GM19395 (cell line): ENCODE data around the gene USP36.
"Not testable (repeated sequence)": the region's sequence is repeated elsewhere in the genome, so short reads cannot be mapped to it uniquely, and the experiment has no call there.

Experiments used
- ATAC-seq: cut with Tn5 transposase; IDR thresholded peaks from one replicate; pipeline ENCODE4 v1.9.1; 2021; ENCODE audit warnings: mild to moderate bottlenecking, moderate library complexity; ENCODE audit not compliant: unreplicated experiment

The USP36 gene

DNA sequence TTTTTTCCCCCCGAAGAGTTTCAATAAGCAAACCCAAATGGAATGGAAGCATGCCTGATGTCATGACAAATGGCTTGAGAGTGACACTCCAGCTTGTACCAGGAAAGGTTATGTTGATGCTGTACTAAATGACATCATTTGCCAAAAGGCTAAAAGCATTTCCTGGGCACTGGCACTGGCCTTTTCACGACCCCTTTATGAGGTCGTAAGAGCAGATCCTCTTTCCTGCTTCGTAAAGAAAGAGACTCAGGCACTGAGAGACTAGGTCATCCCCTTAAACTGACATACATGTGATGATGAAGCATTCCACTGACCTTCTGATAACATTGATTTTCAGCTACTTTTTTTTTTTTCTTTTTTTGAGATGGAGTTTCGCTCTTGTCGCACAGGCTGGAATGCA is 31.9 kb upstream of the USP36 start:
- no peak for ATAC-seq

DNA sequence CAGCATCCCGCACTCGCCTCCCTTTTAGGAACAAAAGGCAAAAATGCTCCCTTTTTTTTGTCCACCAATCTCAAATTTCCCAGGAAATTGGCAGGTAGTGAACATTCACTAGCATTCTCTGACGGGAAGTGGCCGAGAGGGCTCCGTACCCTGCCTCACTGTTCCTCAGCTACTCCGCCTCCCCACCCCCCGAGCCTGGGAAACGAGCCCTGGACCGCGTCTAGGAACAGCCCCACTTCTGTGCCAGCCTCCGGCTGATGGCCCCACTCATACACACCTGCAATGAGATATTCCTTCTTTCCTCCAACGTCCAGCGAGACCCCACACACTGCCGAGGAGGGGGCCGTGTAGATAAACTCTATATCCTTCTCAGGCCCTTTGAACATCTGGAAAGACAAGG is 30.0 kb upstream of the USP36 start:
- ATAC-seq = no peak

DNA sequence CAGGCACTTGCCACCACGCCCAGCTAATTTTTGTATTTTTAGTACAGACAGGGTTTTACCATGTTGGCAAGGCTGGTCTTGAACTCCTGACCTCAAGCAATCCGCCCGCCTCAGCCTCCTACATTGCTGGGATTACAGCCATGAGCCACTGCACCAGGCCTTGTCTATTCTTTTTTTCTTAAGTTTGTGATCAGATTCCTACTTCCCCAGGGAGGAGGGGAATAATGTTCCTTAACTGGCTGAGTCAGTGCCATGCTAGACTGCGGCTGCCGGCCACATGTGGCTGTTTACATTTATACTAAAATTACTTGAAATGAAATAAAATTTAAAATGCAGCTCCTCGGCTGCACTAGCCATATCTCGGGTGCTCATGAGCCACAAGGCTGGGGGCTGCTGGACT is 27.8 kb upstream of the USP36 start:
- ATAC-seq = no peak

DNA sequence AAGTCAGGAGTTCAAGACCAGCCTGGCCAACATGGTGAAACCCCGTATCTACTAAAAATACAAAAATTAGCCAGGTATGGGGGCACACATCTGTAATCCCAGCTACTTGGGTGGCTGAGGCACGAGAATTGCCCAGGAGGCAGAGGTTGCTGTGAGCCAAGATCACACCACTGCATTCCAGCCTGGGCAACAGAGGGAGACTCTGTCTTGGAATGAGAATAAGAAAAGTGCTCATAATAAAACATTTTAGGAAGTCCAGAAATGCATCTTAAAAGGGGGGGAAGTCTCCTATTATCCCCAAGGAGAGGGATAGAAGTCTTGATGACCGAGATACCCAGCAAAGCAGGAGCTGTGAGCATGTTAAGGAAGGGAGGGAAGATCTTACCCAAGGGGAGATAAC is 26.4 kb upstream of the USP36 start:
- ATAC-seq = not testable (repeated sequence)

DNA sequence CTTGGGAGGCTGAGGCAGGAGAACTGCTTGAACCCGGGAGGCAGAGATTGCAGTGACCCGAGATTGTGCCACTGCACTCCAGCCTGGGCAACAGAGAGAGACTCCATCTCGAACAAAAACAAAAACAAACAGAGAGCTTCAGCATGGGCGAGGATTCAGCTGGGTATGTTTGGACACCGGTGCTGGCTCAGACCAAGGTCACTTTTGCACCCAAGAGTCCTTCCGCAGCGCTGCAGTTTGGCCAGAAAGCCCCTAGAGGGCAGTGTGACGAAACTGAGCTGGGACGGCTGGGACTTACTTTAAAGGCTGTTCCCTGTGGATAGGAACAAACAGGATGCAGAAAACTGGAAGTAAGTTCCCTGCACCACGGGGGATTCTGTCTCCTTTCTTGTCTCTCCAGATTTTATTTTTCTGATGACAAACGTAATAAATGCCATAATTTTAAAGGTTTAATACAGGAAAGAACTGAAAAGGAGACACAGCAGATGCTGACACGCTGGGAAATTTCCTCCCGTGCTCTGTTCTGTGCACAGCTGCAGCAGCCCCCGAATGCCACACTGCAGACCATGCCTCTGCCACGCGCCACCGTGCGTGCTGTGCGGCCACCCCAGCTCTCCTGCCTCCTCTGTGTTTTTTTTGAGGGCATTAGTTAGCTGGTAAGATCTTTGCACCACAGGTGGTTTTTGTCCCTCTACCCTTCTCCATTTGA is 25.2 kb upstream of the USP36 start:
- ATAC-seq = no peak

DNA sequence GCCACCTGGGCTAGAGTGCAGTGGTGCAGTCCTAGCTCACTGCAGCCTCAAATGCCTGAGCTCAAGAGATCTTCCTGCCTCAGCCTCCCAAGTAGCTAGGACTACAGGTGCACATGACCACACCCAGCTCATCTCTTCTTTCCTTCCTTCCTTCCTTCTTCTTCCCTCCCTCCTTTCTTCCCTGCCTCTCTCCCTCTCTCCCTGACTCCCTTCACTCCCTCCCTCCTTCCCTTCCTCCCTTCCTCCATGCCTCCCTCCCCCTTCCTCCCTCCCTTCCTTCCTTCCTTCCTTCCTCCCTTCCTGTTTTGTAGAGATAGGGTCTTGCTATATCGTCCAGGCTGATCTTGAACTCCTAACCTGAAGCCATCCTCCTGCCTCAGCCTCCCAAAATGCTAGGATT is 23.5 kb upstream of the USP36 start:
- ATAC-seq = no peak

DNA sequence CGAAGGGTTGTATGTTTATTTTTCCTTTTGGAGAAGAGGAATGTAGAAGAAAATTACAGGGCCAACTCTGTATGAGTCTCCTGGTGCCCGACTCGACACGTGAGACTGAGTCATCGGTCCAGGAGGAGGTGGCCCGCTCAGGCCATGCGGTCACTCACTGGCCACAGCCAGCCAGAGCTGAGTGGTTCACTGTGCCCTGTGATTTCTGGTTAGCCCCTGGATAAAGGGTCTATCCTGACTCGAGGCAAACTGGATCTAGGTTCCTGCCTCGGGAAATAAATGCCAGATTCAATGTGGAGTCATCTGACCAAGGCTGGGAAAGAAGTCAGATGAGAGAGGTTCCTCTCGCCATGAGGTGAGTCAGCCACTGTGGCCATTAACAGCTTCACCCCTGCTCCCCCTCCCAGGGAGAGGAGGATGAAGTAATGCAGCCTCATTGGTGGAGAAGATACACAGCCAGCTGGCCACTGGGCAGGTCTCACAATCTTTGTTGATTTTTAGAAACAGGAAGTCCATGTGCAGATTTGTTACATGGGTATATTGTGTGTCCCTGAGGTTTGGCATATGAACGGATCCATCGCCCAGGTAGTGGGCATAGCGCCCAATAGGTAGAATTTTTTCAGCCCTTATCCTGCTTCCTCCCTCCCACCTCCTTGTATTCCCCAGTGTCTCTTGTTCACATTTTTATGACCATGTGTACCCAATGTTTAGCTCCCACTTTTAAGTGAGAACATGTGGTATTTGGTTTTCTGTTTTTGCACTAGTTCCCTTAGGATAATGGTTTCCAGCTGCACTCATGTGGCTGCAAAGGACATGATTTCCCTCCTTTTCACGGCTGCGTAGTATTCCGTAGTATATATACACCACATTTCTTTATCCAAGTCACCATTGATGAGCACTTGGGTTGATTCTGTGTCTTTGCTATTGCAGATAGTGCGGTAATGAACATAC is 21.7 kb upstream of the USP36 start:
- ATAC-seq = no peak

DNA sequence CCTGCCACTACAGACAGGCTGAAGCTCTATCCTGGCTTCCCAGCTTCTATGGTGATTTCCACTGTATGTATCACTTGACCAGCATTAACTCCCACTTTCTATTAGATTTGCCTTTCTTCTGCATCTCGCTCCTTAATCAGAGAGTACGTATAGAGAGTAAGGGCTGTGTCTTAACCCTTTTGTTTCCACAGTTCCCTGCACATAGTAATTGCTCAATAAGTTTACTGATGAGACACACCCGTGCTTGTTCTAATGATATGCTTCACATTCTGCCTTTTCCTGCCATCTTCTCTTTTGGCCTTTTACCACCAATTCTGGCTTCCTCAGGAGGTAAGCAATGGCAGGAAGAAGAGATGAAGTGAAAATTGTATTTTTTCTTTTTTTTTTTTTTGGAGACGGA is 20.6 kb upstream of the USP36 start:
- no peak for ATAC-seq

DNA sequence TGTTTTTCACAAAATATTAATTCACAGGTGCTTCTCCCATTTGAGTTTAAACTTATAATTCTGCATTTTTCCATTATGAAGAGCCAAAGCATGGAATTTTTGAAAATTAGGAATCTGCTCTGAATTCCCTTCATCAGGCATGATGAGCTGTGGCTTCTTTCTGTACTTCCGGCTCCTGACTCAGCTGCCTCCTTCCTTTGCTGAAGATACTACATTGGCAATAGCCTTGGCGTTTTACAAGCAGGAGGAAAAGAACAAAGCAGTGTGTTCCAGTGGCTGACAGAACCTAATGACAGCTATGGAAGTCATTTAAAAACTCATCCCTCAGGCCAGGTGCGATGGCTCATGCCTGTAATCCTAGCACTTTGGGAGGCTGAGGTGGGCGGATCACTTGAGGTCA is 18.4 kb upstream of the USP36 start:
- no peak for ATAC-seq

DNA sequence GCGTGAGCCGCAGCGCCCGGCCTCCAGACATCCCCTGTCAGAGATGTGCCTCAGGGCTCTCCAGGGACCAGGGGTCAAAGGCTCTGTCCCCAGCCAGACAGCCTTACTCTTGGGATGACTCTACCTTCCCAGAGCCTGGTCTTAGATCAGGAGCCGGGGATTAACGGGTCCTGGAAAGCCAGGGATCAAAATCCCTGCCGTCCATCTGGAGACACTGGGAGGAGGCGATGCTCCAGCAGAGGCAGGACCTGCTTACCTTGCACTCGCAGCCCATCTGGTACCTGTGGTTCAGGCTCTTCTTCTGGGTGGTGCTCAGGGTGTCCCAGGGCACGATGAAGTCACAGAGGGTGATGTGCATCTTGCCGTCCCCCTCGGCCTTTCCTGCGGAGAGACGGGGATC is 16.7 kb upstream of the USP36 start:
- ATAC-seq = no peak

DNA sequence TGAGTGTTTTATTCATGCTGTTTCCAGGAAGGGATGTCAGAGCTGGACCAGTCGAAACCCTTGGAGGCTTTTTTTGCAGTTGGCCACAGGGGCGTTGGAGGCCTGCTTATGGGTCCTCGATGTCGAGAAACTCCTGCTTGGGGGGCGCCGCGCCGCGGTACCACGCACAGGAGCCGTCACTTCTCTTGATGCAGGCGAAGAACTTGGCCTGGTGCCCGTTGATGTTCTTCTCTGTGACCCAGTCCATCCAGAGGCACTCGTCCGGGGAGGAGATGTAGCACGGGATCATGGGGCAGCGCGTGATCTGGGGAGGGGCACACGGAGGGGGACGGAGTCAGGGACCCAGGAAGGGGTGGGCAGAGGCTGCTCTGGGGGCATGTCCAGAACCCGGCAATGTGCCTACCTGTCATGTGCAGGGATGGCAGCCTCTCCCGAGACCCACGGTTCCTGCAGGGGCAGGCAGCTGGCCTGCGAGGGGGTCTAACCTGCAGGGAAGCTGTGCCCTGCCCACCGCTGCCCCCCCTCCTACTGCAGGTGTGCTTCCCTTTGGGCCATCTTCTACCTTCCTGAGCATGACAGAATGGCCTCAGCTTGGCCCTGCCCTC is 15.0 kb upstream of the USP36 start:
- ATAC-seq = no peak

DNA sequence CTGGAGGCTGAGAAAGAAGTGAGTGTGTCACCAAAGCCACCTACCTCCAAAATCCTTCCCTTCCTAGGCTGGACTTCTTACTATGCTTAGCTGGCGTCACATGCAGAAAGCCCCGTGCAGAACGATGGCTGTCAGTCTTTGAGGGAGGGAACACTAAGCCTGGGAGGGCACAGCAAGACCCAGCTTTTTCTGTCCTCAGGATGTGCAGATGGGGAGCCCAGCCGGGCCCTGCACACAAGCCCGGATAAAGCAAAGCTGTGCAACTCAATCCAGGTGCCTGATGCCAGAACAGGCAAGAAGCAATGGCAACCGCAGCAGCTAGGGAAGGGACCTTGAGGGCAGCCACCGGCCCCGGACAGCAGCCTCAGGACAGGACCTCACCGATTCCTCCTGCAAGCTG is 13.9 kb upstream of the USP36 start:
- no peak for ATAC-seq

DNA sequence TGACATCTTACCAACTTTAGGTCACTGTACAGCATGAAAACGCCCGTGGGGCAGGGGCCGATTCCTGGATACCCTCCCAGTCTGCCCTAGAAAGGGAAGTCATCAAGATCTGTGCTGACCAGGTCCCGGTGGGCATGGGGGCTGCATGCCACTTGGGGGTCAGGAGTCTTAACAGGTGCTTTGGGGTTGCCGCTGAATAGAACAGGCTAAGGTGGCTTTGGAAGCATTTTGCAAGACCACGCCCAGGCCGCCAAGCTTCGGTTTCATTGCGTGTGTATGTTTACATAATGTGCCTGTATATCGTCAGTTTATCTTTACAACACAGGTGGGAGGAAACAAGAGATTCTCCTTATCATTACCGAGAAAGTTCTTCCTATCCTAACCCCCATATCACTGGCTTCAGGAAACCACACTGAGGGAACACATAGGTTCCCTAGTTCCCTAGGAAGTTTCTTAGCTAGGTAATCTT is 13.3 kb upstream of the USP36 start:
- ATAC-seq = no peak

DNA sequence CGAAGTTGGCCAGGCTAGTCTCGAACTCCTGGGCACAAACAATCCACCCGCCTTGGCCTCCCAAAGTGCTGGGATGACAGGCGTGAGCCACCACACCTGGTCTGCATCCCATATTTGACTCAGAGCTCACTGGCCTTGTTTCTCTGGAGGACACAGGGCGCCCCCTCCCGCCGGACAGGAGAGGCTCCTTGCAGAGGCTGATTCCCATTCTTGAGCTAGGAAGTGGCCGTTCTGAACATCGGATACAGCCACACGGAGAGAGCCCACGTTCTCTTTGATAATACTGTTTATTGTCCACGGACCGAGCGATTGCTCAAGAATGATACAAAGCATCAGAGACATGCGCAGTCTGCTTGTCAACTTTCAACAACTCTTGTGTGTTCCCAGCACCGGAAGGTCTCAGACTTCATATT is 12.1 kb upstream of the USP36 start:
- no peak for ATAC-seq

DNA sequence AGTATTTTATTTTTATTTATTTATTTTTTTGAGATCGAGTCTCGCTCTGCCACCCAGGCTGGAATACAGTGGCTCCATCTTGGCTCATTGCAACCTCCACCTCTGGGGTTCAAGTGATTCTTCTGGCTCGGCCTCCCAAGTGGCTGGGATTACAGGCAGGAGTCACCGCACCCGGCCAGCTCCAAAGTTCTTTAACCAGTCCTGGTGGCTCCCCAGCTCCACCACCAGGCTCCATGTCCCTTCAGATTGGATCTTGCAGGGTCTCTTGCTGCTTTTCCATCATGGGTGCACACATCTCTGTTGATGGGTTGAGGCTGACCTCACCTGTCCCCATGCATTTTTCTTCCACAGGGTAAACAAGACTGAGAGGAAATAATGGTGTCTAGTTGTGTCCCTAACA is 8.4 kb upstream of the USP36 start:
- no peak for ATAC-seq

DNA sequence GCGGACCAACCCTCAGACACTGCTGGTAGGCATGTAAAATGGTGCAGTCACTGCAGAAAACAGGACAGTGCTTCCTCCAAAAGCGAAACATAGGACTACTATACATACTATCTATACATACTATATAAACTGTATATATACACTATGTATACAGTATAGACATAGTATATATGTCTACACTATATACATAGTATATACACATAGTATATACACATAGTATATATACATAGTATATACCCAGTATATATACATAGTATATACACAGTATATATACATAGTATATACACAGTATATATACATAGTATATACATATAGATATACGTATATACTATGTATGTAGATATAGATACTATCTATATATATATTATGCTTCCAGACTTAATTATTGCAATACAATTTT is 6.4 kb upstream of the USP36 start:
- ATAC-seq = no peak

DNA sequence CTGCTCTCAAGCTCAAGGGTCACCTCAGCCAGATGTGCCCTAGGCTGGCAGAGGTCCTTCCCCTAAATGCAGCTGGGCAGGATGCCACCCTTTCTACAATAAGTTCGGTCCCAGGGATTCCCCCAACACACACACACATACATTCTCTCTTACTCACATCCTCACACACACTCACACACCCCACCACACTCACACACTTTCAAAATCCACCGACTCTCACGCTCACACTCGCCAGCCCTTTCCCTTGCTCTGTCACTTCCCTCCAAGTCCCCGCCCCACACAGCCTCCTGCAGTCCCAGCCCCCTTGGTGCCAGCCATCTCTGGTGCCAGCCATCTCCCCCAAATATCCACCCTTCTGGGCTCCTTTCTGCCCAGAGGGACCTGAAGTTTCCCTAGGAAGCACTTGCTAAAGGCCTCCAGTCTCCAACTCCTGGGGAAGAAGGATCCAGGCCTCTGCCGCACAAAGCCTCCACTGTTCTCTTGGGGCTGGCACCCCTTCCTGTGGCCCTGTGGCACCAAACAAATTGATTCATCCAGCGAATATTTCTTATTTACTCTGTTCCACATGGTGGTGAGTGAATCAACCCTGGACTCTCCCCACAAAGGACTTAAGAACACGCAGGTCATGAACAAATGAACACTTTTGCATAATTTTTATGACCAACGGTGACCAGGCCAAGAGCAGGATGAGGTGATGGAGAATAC is 3.8 kb upstream of the USP36 start:
- no peak for ATAC-seq

DNA sequence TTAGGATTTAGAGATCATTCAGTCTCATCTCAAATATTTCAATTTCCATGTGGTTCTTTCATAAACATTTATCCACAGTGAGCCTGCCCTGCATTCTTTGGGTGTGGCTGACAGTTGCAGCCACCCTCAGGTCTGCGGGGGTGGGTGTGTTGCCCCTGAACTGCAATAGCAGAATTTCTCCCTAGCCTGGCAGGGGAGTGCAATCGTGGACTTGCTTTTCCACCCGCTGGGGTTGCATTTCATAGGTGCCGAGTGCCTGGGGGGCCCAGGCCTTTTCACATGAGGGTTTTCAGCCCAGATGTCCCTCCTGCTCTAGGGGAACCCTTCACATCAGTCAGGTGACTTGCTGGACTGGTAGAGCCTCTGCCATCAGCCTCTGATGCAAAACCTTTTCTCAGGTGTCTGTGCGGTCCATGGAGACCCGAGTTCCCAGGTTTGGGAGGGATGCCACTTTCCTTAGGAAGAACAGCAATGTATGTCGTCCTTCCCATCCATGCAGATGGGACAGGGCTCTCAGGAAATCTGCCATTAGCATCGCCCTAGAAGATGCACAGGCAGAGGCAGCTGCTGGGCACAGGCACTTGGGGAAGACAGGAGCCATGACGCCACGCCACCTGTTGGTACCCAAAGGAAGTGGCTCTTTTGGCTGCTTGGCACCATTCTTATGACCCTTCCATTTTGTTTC is 2.4 kb upstream of the USP36 start:
- no peak for ATAC-seq

DNA sequence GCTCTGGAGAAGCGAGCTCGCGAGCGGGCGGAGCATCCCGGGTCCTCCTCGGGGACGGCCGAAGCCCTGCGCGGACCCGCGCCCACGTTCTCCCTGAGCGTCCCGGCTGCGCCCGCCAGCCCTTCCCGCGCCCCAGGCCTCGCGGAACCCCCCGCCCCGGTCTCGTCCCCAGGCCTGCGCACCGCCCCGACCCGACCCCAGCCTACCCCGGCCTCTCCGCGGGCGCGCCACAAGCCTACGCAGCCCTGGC is 159 bp downstream of the USP36 start:
- ATAC-seq = no peak

DNA sequence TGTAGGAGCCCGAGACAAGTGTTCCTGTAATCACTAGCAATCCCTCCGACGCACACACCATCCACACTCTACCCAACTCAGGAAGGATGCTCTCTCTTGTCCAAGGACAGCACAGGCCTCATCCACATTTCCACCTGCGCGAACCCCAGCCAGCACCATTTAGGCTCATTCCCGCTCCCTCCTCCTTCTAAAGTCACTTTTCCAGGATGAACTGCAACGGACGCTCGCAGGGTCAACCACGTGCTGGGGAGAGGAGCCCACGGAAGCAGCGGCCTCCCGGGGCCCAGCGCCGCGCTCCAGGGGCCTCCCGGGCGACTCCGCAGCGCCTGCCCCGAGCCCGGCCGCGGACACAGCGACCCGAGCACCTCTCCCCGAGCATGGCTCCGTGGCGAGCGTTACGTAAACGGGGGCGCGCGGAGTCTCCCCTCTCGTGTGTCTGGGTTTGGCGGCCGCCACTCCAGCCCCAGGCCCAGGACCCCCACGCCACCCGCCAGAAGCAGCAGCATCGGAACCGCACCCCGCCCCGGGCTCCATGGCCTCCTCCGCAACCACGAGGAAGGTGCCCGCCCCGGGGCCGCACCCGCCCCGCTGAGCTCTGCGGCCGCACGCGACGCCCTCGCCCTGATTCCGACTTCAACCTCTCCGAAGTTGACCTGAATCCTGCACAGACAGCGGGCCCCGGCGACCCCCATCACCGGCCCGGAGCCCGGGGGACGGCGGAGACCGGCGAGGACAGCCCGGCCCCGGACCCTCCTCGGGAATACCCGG is 668 bp downstream of the USP36 start:
- peak; percentile 19 for ATAC-seq
